Measurements from ENCODE around the gene LAMTOR2.

DNA sequence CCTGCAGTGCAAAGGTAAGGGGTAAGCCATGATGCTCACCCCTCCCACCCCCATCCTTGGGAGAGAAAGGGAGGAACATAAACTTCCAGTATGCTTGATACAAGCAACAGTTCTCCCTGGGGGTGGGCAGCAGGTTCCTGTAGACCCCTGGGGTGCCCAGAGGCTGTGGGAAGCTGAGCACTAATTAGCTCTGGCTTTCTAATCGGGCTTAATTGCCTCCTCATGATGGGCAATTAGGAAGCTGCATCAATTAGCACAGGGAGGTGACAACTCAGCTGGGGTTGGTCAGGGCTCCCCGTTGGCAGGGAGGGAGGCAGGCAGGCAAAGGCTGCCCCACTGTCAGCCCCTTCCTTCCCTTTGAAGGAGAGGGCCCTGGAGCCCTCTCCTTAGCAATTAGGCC lies 44.2 kb downstream of the LAMTOR2 start:
- TF ChIP-seq, protein P1, sequence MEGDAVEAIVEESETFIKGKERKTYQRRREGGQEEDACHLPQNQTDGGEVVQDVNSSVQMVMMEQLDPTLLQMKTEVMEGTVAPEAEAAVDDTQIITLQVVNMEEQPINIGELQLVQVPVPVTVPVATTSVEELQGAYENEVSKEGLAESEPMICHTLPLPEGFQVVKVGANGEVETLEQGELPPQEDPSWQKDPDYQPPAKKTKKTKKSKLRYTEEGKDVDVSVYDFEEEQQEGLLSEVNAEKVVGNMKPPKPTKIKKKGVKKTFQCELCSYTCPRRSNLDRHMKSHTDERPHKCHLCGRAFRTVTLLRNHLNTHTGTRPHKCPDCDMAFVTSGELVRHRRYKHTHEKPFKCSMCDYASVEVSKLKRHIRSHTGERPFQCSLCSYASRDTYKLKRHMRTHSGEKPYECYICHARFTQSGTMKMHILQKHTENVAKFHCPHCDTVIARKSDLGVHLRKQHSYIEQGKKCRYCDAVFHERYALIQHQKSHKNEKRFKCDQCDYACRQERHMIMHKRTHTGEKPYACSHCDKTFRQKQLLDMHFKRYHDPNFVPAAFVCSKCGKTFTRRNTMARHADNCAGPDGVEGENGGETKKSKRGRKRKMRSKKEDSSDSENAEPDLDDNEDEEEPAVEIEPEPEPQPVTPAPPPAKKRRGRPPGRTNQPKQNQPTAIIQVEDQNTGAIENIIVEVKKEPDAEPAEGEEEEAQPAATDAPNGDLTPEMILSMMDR (IDR thresholded peaks at IDR 0.05), result no peak
- TF ChIP-seq POLR2AphosphoS5 (IDR thresholded peaks at IDR 0.05; ENCODE audit: insufficient read depth in 1 of 2, low read depth in 1 of 2), result no peak
